Activated B cell treated with CpG ODN at 0.5 μM for 24 hours (primary cell): ENCODE measurements around the gene HDLBP. TPM values are rescaled to one million over a fixed set of nuclear protein-coding genes. Genes with fewer than 3 reads are reported as not detected.
A peak's percentile ranks its signal among the peaks of the same experiment; 100 is the strongest.

Experiments used
- ATAC-seq: fragments of 200-7000 bp; cut with Tn5 transposase; one replicate; pipeline ENCODE4 v1.10.0; 2021; ENCODE audit warnings: low read depth, mild to moderate bottlenecking, moderate library complexity
- CTCF ChIA-PET: fragments of 350-600 bp; sonication (Branson Sonifier 250); formaldehyde crosslinking; loops from one replicate; lab custom pipeline; 2021; ENCODE audit warnings: antibody characterized with exemption; lab: Charles Lee
- POLR2A ChIA-PET: fragments of 350-600 bp; sonication (Branson Sonifier 250); formaldehyde crosslinking; loops from one replicate; lab custom pipeline; 2021; ENCODE audit warnings: antibody characterized with exemption; lab: Charles Lee
- DNase-seq: peaks from one replicate; pipeline ENCODE4 v3.0.0; 2022
- H3K27ac Mint-ChIP-seq: one replicate; pipeline ENCODE4 v1.8.0; 2020; ENCODE audit warnings: mixed read lengths
- H3K27me3 Mint-ChIP-seq: one replicate; pipeline ENCODE4 v1.8.0; 2021; ENCODE audit warnings: mixed read lengths
- H3K36me3 Mint-ChIP-seq: one replicate; pipeline ENCODE4 v1.8.0; 2021; ENCODE audit warnings: low read depth, mixed read lengths
- H3K4me1 Mint-ChIP-seq: one replicate; pipeline ENCODE4 v1.8.0; 2021; ENCODE audit warnings: mixed read lengths
- H3K4me3 Mint-ChIP-seq: one replicate; pipeline ENCODE4 v1.8.0; 2020; ENCODE audit warnings: mild to moderate bottlenecking, mixed read lengths
- H3K9me3 Mint-ChIP-seq: one replicate; pipeline ENCODE4 v1.8.0; 2020; ENCODE audit warnings: mixed read lengths
- intact Hi-C: fragments of 100-400 bp; cut with micrococcal nuclease; formaldehyde crosslinking; loops from one replicate; pipeline ENCODE4 v1.15.1; 2024
- total RNA-seq: library from RNA; stranded (reverse); gene quantifications from 2 replicates; pipeline ENCODE4 v1.2.3, GENCODE V29; 2022
- TF ChIP-seq, protein P1 (sequence below): fragments of 200-600 bp; IDR thresholded peaks from one replicate; pipeline ENCODE4 v1.8.0; 2022; ENCODE audit warnings: antibody characterized with exemption, mild to moderate bottlenecking

HDLBP gene
- total RNA-seq, 1 donor from 2014 or later: 168 TPM

DNA sequence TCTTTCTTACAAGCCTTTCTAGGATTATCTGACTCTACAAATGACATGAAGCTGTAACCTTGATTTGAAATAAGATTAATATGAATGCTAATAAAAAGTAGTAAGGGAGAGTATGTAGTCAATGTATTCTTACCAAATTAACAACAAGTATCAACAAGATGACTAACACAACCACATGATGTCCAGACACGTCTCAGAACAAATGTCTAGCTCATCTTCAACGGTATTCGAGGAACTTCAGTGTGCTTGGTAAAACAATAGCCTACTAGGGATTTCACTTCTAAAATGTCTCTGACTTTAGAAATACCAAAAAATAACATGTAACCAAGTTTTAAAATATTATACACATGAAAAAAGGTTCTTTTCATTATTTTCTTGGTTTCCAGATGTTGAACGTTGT, 3.4 kb downstream of the HDLBP start:
- intact Hi-C loops: loop anchor here (10.0 kb wide), 1 partner anchor 1907 kb away; the partner anchor contains the start of gene HDAC4
- ATAC-seq (no peak), DNase-seq (no peak)
- Mint-ChIP-seq H3K36me3 (peaks cover 14% of the 10 kb centered on the region), H3K4me1 (peaks cover 70% of the 10 kb centered on the region), H3K9me3 (no peaks in the 10 kb centered on the region), H3K27me3 (no peaks in the 10 kb centered on the region), H3K27ac (no peak overlapping the region), H3K4me3 (no peak overlapping the region)
- ChIA-PET CTCF (no interaction called here), POLR2A (interaction anchor here (1.0 kb wide), 1 partner anchor 62 kb away, joined by 3 read pairs; no protein-coding TSS in a partner anchor)
- TF ChIP-seq, protein P1, sequence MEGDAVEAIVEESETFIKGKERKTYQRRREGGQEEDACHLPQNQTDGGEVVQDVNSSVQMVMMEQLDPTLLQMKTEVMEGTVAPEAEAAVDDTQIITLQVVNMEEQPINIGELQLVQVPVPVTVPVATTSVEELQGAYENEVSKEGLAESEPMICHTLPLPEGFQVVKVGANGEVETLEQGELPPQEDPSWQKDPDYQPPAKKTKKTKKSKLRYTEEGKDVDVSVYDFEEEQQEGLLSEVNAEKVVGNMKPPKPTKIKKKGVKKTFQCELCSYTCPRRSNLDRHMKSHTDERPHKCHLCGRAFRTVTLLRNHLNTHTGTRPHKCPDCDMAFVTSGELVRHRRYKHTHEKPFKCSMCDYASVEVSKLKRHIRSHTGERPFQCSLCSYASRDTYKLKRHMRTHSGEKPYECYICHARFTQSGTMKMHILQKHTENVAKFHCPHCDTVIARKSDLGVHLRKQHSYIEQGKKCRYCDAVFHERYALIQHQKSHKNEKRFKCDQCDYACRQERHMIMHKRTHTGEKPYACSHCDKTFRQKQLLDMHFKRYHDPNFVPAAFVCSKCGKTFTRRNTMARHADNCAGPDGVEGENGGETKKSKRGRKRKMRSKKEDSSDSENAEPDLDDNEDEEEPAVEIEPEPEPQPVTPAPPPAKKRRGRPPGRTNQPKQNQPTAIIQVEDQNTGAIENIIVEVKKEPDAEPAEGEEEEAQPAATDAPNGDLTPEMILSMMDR: no peak

DNA sequence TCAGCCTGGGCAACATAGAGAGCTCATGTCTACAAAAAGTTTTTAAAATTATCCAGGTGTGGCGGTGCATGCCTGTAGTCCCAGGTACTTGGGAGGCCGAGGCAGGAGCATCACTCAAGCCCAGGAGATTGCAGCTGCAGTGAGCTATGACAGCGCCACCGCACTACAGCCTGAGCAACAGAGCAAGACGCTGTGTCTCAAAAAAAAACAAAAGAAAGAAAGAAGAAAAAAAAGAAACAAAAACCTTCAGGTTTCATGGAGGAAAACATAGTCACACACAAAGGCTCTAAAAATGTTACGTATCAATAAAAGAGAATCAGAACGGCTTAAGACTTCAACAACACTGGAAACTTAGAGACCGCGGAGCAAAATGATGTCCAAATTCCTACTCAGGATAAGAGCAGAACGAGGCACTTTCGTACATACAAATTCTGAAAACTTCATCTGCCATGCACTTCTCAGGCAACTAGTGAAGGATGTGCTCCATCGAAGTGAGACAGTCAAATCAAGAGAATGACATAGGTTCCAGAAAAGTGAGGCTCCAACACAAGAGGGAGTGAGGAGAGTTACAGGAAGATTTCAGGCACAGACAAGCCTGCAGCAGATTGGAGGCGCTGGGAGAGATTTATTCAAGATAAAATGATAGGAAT, 4.4 kb downstream of the HDLBP start:
- TF ChIP-seq, protein P1: no peak
- DNase-seq (no peak), ATAC-seq (no peak)
- intact Hi-C loops: loop anchor here (10.0 kb wide), 1 partner anchor 1906 kb away; the partner anchor contains the start of gene HDAC4
- POLR2A ChIA-PET: interaction anchor here (0.6 kb wide), 1 partner anchor 149 kb away, joined by 5 read pairs; no protein-coding TSS in a partner anchor
- H3K27ac Mint-ChIP-seq: peak overlapping the region; percentile 47
- H3K4me3 Mint-ChIP-seq: peak overlapping the region; percentile 57
- H3K27me3 Mint-ChIP-seq: no peaks in the 10 kb centered on the region
- CTCF ChIA-PET: interaction anchor here (0.5 kb wide), 1 partner anchor 54 kb away, joined by 3 read pairs; no protein-coding TSS in a partner anchor
- H3K36me3 Mint-ChIP-seq: peaks cover 6% of the 10 kb centered on the region
- H3K9me3 Mint-ChIP-seq: no peaks in the 10 kb centered on the region
- H3K4me1 Mint-ChIP-seq: peaks cover 65% of the 10 kb centered on the region

DNA sequence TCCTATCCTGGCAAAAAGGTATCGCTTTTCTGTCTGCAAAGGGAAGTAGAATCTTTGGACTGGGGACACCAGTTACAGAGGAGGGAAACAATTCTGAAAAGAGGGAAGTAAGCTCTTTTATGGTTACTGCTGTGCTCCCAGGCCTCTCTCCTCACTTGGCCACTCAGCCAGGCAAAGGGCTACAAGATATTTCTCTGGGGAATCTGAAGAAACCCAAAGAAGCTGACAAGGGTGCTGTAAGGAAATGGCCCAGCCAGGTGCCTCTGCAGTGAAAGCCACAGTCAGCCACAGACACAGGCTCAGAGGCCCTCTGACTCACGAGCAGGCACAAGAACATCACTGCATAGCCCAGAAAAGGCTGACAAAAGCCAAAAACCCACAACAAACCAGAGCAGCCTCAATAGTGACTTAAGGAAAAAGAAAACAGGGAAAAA, 5.8 kb downstream of the HDLBP start:
- peaks cover 75% of the 10 kb centered on the region for H3K4me1 Mint-ChIP-seq
- DNase-seq (peak; percentile 51), ATAC-seq (peak; percentile 85)
- peak overlapping the region; percentile 68 for H3K4me3 Mint-ChIP-seq
- no peaks in the 10 kb centered on the region for H3K27me3 Mint-ChIP-seq
- ChIA-PET CTCF (interaction anchor here (1.0 kb wide), 1 partner anchor 82 kb away, joined by 3 read pairs; no protein-coding TSS in a partner anchor), POLR2A (interaction anchor here (0.6 to 1.0 kb wide), 3 partner anchors 9 to 392 kb away, joined by 3 to 5 read pairs (median 3); no protein-coding TSS in a partner anchor)
- intact Hi-C loops: loop anchor here (2.0 to 10.0 kb wide), 2 partner anchors 15 to 1905 kb away; partner anchors contain the start of gene HDAC4
- no peaks in the 10 kb centered on the region for H3K36me3 Mint-ChIP-seq
- H3K9me3 Mint-ChIP-seq: no peaks in the 10 kb centered on the region
- peak overlapping the region; percentile 85 for H3K27ac Mint-ChIP-seq
- TF ChIP-seq, protein P1: no peak

DNA sequence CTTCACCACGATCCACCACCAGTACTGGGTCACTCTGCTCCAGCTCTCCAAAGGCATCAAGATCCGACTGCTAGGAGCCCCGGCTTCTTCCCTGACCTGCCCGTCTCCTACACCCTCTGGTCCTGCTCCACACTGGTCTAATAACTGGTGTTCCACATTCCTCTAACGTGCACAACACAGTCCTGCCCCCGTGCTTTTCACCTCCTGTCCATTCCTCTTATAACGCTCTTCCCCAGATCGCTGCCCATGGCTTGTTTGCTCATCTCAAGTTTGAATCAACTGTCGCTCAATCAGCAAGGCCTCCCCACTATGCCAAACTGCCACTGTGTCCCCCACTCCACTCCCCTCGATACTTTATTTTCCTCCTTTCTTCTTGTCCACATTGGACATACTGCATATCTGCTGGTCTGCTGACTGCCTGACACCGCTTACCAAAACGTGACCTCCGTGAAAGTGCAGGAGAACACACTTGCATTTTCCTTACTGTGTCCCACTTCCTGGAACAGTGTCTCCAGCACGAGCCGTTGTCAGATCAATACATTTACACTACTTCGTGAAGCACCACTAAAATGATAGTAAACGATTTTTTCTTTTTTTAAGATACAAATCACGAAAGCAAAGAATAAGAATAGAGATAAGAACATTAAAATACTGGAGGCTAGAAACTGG, 6.5 kb downstream of the HDLBP start:
- POLR2A ChIA-PET: interaction anchor here (1.0 kb wide), 1 partner anchor 392 kb away, joined by 3 read pairs; no protein-coding TSS in a partner anchor
- Mint-ChIP-seq H3K9me3 (no peaks in the 10 kb centered on the region), H3K36me3 (no peaks in the 10 kb centered on the region), H3K27me3 (no peaks in the 10 kb centered on the region), H3K27ac (peak overlapping the region; percentile 85), H3K4me1 (peaks cover 75% of the 10 kb centered on the region), H3K4me3 (no peak overlapping the region)
- TF ChIP-seq, protein P1: no peak
- ATAC-seq (no peak), DNase-seq (no peak)
- CTCF ChIA-PET: interaction anchor here (1.0 kb wide), 1 partner anchor 83 kb away, joined by 3 read pairs; no protein-coding TSS in a partner anchor
- intact Hi-C loops: loop anchor here (2.0 kb wide), 1 partner anchor 16 kb away; no protein-coding TSS in a partner anchor
